K562 (cell line): ENCODE data around the gene PLCL2. TPM values are rescaled to one million over a fixed set of nuclear protein-coding genes. Genes with fewer than 3 reads are reported as not detected.

Source experiments
- ATAC-seq: fragments of 200-7000 bp; cut with Tn5 transposase; 3 replicates; pipeline ENCODE4 v1.9.1; 2020; ENCODE audit warnings: moderate library complexity
- BruUV-seq: library from RNA; stranded (reverse); fragments of 400-500 nt; replicated peaks from 2 replicates; lab custom pipeline; 2021; lab: Mats Ljungman, UMichigan
- CTCF ChIA-PET: fragments of 300-600 bp; formaldehyde crosslinking; extraction: SDS; loops from one replicate; lab custom pipeline; 2021; ENCODE audit warnings: low intra/inter-chr PET ratio; lab: Yijun Ruan, JAX
- POLR2A ChIA-PET: fragments of 300-600, 350-650 bp; sonication (Branson Sonifier 250); formaldehyde crosslinking; extraction: SDS; loops from one replicate; lab custom pipeline; 2021; ENCODE audit warnings: antibody characterized with exemption, inconsistent platforms; lab: Yijun Ruan, JAX
- DNase-seq, 4 experiments: peaks; one replicate each; pipeline versions ENCODE4 v3.0.0 to v3.0.0-alpha.2; 2011 to 2018; ENCODE audit warnings: low spot score in 3 of 4, mixed read lengths in 3 of 4; ENCODE audit errors: extremely low read depth in 1 of 4
- FAIRE-seq: peaks from 2 replicates; lab custom pipeline; 2011; peaks lifted over from hg19 to GRCh38; lab: Jason Lieb, UNC
- H2AFZ ChIP-seq: 2 replicates; pipeline ENCODE4 v1.6.0; 2011; ENCODE audit warnings: low read depth, low read length, control low read depth, inconsistent platforms
- H3K27ac ChIP-seq: fragments of 200-600 bp; 3 replicates; pipeline ENCODE4 v1.8.0; 2011; ENCODE audit warnings: low read depth, mild to moderate bottlenecking, control low read depth, inconsistent platforms, low read length, moderate library complexity, mixed read lengths; ENCODE audit errors: extremely low read depth
- H3K27me3 ChIP-seq, 2 experiments: fragments of 300-600 bp in 1 of 2; 2 replicates in 1 of 2; 3 replicates in 1 of 2; pipeline versions ENCODE4 v1.6.0 to v1.8.0; 2011; ENCODE audit warnings: inconsistent platforms in 2 of 2, low read length in 2 of 2, mild to moderate bottlenecking in 1 of 2, mixed read lengths in 1 of 2, moderate library complexity in 1 of 2; ENCODE audit not compliant: control insufficient read depth in 2 of 2, insufficient read depth in 2 of 2
- H3K36me3 ChIP-seq: fragments of 300-600 bp; 3 replicates; pipeline ENCODE4 v1.8.0; 2011; ENCODE audit warnings: mild to moderate bottlenecking, low read length, inconsistent platforms; ENCODE audit not compliant: control insufficient read depth, insufficient read depth
- H3K4me1 ChIP-seq, 2 experiments: fragments of 200-600 bp in 1 of 2; replicated peaks in 1 of 2; 2 replicates in 1 of 2; 3 replicates in 1 of 2; pipeline versions ENCODE4 v1.5.1 to v1.8.0; 2011; ENCODE audit warnings: inconsistent platforms in 2 of 2, low read length in 2 of 2, mild to moderate bottlenecking in 1 of 2, mixed read lengths in 1 of 2, moderate library complexity in 1 of 2; ENCODE audit not compliant: control insufficient read depth in 2 of 2, insufficient read depth in 2 of 2
- H3K4me2 ChIP-seq: 2 replicates; pipeline ENCODE4 v1.6.1; 2011; ENCODE audit warnings: low read length, control low read depth, inconsistent platforms, mixed read lengths; ENCODE audit not compliant: insufficient read depth
- H3K4me3 ChIP-seq: fragments of 200-600 bp; sonication (generic), shearing (Covaris generic); 2 replicates; pipeline ENCODE4 v1.5.1; 2016; ENCODE audit warnings: control low read depth, inconsistent platforms
- H3K79me2 ChIP-seq: fragments of 200-600 bp; 3 replicates; pipeline ENCODE4 v1.8.0; 2011; ENCODE audit warnings: low read length, inconsistent platforms; ENCODE audit not compliant: control insufficient read depth, insufficient read depth
- H3K9ac ChIP-seq, 2 experiments: 2 replicates each; pipeline versions ENCODE4 v1.6.0 to v1.6.1; 2011; ENCODE audit warnings: low read depth in 2 of 2, low read length in 2 of 2, control low read depth in 1 of 2, inconsistent platforms in 1 of 2, mild to moderate bottlenecking in 1 of 2, mixed read lengths in 1 of 2; ENCODE audit not compliant: insufficient read depth in 1 of 2
- H3K9me1 ChIP-seq: one replicate; pipeline ENCODE4 v1.6.0; 2011; ENCODE audit warnings: inconsistent platforms, mild to moderate bottlenecking, low read length, moderate library complexity; ENCODE audit not compliant: control insufficient read depth, insufficient read depth
- H3K9me3 ChIP-seq: replicated peaks from 2 replicates; pipeline ENCODE4 v1.5.1; 2011; ENCODE audit warnings: low read depth, low read length, inconsistent platforms; ENCODE audit not compliant: control insufficient read depth, insufficient read depth
- H4K20me1 ChIP-seq: replicated peaks from 2 replicates; pipeline ENCODE4 v1.6.1; 2011; ENCODE audit warnings: low read length, inconsistent platforms, mixed read lengths; ENCODE audit not compliant: control insufficient read depth, insufficient read depth
- ZBTB17 ChIP-seq: fragments of 450-650 bp; formaldehyde crosslinking; IDR thresholded peaks from 2 replicates; pipeline ENCODE4 v1.4.0; 2020; ENCODE audit warnings: mild to moderate bottlenecking
- ZNF316 ChIP-seq: fragments of 450-650 bp; IDR thresholded peaks from 2 replicates; pipeline ENCODE4 v1.6.1; 2016
- WGBS: fragments of 100-300 bp; shearing (Covaris generic); methylation state at CpG from one replicate; pipeline ENCODE4 v1.1.6; 2016; ENCODE audit warnings: low coverage, mixed read lengths; ENCODE audit not compliant: insufficient coverage; ENCODE audit errors: missing lambda C conversion rate; 5-methylcytosine and 5-hydroxymethylcytosine counted together
- in situ Hi-C: fragments of 300-500 bp; cut with MboI; formaldehyde crosslinking; loops from 4 replicates; pipeline ENCODE4 v1.15.0; 2018; ENCODE audit warnings: inconsistent platforms, mixed read lengths
- intact Hi-C: fragments of 100-400 bp; cut with micrococcal nuclease; formaldehyde crosslinking; loops from 2 replicates; pipeline ENCODE4 v1.14.2; 2022
- polyA plus RNA-seq, 8 experiments: library from polyadenylated mRNA; depleted of rRNA in 4 of 8; stranded (reverse) in 5 of 8; unstranded in 3 of 8; fragments of >200 nt; fragmentation: Nextera tagmentation in 2 of 8; fragmentation: Illumina TruSeq in 1 of 8; extraction: Ambion mirVana in 2 of 8; extraction: Trizol in 1 of 8; gene quantifications; 2 replicates each; pipeline versions ENCODE4 v1.2.1 to v1.2.3, GENCODE V29; 2011 to 2014; ENCODE audit warnings: inconsistent platforms in 1 of 8, missing spikeins in 1 of 8
- total RNA-seq, 7 experiments: library from RNA; depleted of rRNA in 6 of 7; stranded (reverse); fragments of >200 nt in 6 of 7; fragmentation: Illumina TruSeq in 2 of 7; extraction: Trizol in 2 of 7; gene quantifications; 2 replicates each; pipeline versions ENCODE4 v1.2.1 to v1.2.3, GENCODE V29; 2011 to 2021; ENCODE audit warnings: low replicate concordance in 1 of 7
- TF ChIP-seq, protein P1 (sequence below): fragments of 450-650 bp; formaldehyde crosslinking; IDR thresholded peaks from 2 replicates; pipeline ENCODE4 v1.4.0; 2020; ENCODE audit warnings: mild to moderate bottlenecking, mixed read lengths
- TF ChIP-seq, protein P2 (sequence below), 2 experiments: fragments of 450-650 bp; IDR thresholded peaks; 2 replicates each; pipeline ENCODE4 v1.6.1; 2016; ENCODE audit warnings: mild to moderate bottlenecking in 2 of 2, borderline replicate concordance in 1 of 2, low read depth in 1 of 2, moderate library complexity in 1 of 2

PLCL2 gene
- total and polyA plus RNA-seq, 9 of the 15 experiments (the other 6 are each of a cell fraction or from before 2014, with no cell fraction given), result 0.03 to 0.18 (median 0.11) TPM; not detected in 2

DNA sequence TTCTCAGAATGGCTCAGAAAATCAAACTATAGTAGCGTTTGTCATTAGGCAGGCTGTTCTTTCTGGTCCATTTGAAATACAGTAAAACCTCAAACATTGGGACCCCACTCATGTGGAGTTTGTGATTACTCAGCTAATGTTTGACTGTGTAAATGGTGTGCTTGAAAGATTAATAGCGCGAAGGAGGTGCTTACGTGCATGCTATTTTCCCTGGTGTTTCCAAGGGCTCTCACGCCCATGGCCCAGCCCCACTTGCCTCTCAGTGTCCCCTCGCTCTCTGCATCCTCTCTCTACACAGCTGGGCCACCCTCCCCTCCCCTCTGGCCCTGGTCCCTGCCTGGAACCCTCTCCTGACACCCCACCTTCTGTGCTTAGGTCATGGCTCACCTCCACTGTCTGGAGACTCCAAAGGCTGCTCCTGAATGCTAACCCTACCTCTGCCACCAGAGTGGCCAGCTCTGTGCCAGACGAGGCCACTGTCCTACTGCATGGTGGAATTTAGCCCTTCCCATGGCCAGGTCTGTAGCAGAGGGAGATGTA, 194.2 kb downstream of the PLCL2 start:
- TF ChIP-seq ZNF316 (peak; percentile 22; the same call in 1 of the 2 replicates), ZBTB17 (CRISPR knock-in tag) (no peak)
- TF ChIP-seq, protein P1, sequence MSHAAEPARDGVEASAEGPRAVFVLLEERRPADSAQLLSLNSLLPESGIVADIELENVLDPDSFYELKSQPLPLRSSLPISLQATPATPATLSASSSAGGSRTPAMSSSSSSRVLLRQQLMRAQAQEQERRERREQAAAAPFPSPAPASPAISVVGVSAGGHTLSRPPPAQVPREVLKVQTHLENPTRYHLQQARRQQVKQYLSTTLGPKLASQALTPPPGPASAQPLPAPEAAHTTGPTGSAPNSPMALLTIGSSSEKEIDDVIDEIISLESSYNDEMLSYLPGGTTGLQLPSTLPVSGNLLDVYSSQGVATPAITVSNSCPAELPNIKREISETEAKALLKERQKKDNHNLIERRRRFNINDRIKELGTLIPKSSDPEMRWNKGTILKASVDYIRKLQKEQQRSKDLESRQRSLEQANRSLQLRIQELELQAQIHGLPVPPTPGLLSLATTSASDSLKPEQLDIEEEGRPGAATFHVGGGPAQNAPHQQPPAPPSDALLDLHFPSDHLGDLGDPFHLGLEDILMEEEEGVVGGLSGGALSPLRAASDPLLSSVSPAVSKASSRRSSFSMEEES (CRISPR knock-in tag), result no peak
- TF ChIP-seq, protein P2, sequence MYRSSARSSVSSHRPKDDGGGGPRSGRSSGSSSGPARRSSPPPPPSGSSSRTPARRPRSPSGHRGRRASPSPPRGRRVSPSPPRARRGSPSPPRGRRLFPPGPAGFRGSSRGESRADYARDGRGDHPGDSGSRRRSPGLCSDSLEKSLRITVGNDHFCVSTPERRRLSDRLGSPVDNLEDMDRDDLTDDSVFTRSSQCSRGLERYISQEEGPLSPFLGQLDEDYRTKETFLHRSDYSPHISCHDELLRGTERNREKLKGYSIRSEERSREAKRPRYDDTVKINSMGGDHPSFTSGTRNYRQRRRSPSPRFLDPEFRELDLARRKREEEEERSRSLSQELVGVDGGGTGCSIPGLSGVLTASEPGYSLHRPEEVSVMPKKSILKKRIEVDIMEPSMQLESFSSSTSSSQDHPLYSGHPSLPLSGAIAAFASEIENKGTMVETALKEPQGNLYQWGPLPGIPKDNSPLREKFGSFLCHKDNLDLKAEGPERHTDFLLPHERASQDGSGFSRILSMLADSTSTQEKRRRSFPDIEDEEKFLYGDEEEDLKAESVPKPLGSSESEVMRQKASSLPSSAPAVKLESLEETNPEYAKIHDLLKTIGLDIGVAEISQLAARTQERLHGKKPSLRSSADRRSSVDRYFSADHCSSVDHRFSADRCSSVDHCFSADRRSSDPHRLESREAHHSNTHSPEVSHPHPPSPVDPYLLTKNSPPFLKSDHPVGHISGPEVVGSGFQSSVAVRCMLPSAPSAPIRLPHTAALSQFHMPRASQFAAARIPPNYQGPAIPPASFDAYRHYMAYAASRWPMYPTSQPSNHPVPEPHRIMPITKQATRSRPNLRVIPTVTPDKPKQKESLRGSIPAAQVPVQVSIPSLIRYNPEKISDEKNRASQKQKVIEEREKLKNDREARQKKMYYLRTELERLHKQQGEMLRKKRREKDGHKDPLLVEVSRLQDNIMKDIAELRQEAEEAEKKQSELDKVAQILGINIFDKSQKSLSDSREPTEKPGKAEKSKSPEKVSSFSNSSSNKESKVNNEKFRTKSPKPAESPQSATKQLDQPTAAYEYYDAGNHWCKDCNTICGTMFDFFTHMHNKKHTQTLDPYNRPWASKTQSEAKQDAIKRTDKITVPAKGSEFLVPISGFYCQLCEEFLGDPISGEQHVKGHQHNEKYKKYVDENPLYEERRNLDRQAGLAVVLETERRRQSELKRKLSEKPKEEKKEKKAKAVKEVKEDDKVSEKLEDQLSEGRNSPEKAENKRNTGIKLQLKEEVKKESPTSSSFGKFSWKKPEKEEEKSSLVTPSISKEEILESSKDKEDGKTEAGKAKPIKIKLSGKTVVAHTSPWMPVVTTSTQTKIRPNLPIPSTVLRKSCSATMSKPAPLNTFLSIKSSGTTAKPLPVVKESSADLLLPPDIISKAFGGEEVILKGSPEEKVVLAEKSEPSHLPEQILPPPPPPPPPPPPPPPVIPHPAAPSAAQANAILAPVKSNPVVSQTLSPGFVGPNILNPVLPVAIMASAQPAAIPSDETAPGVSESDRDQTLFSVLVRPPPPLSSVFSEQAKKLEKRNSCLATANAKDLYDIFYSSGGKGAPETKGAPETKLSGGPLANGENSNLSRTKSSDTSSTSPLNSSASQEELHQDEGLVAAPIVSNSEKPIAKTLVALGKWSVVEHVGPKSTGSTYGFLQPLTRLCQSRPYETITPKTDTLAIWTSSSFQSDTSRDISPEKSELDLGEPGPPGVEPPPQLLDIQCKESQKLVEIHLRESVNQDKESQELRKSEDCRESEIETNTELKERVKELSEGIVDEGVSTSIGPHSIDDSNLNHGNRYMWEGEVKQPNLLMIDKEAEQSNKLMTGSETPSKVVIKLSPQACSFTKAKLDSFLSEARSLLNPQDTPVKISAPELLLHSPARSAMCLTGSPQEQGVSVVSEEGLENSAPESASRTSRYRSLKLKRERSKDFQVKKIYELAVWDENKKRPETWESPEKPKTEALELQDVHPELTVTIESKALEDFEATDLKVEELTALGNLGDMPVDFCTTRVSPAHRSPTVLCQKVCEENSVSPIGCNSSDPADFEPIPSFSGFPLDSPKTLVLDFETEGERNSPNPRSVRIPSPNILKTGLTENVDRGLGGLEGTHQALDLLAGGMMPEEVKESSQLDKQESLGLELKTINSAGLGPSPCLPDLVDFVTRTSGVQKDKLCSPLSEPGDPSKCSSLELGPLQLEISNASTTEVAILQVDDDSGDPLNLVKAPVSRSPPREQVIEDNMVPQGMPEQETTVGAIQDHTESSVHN (IDR thresholded peaks at IDR 0.05; ENCODE audit: borderline replicate concordance in 1 of 2, low read depth in 1 of 2), result no peak
- CTCF ChIA-PET, result no interaction called here
- intact Hi-C loops, result no loop called here

More for the DNA sequence above, 194.2 kb downstream of the PLCL2 start:
- WGBS, result 13% methylated on average over 7 of the region's 7 CpGs
- H3K4me3 ChIP-seq, result no peak overlapping the region
- H3K36me3 ChIP-seq, result no peaks in the 10 kb centered on the region
- H3K9me1 ChIP-seq, result no peaks in the 10 kb centered on the region
- no peak overlapping the region for H3K4me2 ChIP-seq
- no peaks in the 10 kb centered on the region for H4K20me1 ChIP-seq
- ATAC-seq (no peak), FAIRE-seq (no peak), DNase-seq (no peak)
- no peak overlapping the region for H2AFZ ChIP-seq
- no peak overlapping the region for H3K27ac ChIP-seq
- no peaks in the 10 kb centered on the region for H3K9me3 ChIP-seq
- no peaks in the 10 kb centered on the region for H3K79me2 ChIP-seq
- H3K9ac ChIP-seq, result no peak overlapping the region
- in situ Hi-C loops, result no loop called here
- H3K27me3 ChIP-seq, result peaks cover 0 to 12% of the 10 kb centered on the region in 2 experiments; a peak in 3 of 5 replicates
- H3K4me1 ChIP-seq, result no peaks in the 10 kb centered on the region; a peak in 1 of 5 replicates
- BruUV-seq, result no TSS peak
- POLR2A ChIA-PET, result interaction anchor here (2.1 kb wide), 1 partner anchor 11 kb away, joined by 4 read pairs; no protein-coding TSS in a partner anchor
